Fibroblast of the aortic adventitia (primary cell): ENCODE data around the gene IQSEC1. TPM values are rescaled to one million over a fixed set of nuclear protein-coding genes. Genes with fewer than 3 reads are reported as not detected.

Source experiments
- DNase-seq: peaks from one replicate; pipeline ENCODE4 v3.0.0-alpha.2; 2010; ENCODE audit warnings: low read depth
- H3K4me3 ChIP-seq: 2 replicates; pipeline ENCODE4 v1.5.1; 2011; ENCODE audit warnings: low read depth, mild to moderate bottlenecking, control low read depth, low read length, moderate library complexity
- CTCF ChIP-seq: IDR thresholded peaks from 2 replicates; pipeline ENCODE4 v1.5.1; 2011; ENCODE audit warnings: mild to moderate bottlenecking, low read length, control low read depth, inconsistent platforms; ENCODE audit not compliant: insufficient read depth
- total RNA-seq: library from RNA; depleted of rRNA; stranded (reverse); fragments of >200 nt; gene quantifications from 2 replicates; pipeline ENCODE4 v1.2.3, GENCODE V29; 2012; ENCODE audit warnings: low replicate concordance

The IQSEC1 gene
- total RNA-seq, 1 donor: 15.9 TPM

- no peak for DNase-seq
- H3K4me3 ChIP-seq: no peak overlapping the region
- TF ChIP-seq CTCF: no peak
Observed at GRCh38 chr3:12877040-12877439, 196.2 kb downstream of the IQSEC1 start.

- DNase-seq: no peak
- TF ChIP-seq CTCF: peak; percentile 19
- peak overlapping the region; percentile 47 for H3K4me3 ChIP-seq
Observed at GRCh38 chr3:12875857-12876836, 197.1 kb downstream of the IQSEC1 start.

GRCh38 chr3:12871404-12871983, 201.7 kb downstream of the IQSEC1 start:
- DNase-seq: no peak
- no peak for TF ChIP-seq CTCF
- H3K4me3 ChIP-seq: no peak overlapping the region

GRCh38 chr3:12870942-12871341, 202.3 kb downstream of the IQSEC1 start:
- H3K4me3 ChIP-seq: no peak overlapping the region
- DNase-seq: peak; percentile 80
- TF ChIP-seq CTCF: no peak

- DNase-seq: no peak
- H3K4me3 ChIP-seq: no peak overlapping the region
- TF ChIP-seq CTCF: no peak
Observed at GRCh38 chr3:12869035-12869621, 204.1 kb downstream of the IQSEC1 start.

- no peak overlapping the region for H3K4me3 ChIP-seq
- peak; percentile 97 for TF ChIP-seq CTCF
- peak; percentile 84 for DNase-seq
Observed at GRCh38 chr3:12868039-12869034, 204.9 kb downstream of the IQSEC1 start.
